Hepatocyte (in vitro differentiated cells): ENCODE results near the gene COX7A2.

ENCODE experiments used
- EZH2phosphoT487 ChIP-seq: fragments of 200-600 bp; sonication (generic); IDR thresholded peaks from one replicate; pipeline ENCODE4 v1.6.1; 2018; ENCODE audit warnings: antibody characterized with exemption, mild to moderate bottlenecking, low read depth, moderate library complexity; ENCODE audit not compliant: unreplicated experiment, severe bottlenecking
- TF ChIP-seq, protein P1 (sequence below): fragments of 200-600 bp; sonication (generic); IDR thresholded peaks from 2 replicates; pipeline ENCODE4 v1.5.1; 2016; ENCODE audit warnings: antibody characterized with exemption, mild to moderate bottlenecking; ENCODE audit not compliant: poor library complexity

DNA sequence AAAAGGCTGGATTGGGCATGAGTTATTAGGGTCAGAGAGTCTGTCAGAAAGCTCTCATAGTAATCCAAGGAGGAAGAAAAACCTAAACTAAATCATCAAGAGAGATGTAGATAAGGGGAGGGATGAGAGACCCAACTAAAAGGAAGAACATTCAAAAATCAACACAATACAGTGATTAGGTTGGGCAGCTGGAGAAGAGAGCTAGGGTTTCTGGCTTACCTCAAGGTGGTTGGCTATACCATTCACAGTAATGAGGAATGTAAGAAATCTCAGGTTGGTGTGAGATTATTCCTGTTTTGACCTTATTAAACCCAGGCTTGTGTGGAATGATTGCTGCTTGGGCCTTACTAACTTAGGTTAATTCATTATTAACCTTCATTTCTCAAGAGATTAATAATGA, 6.2 kb upstream of the COX7A2 start:
- TF ChIP-seq, protein P1, sequence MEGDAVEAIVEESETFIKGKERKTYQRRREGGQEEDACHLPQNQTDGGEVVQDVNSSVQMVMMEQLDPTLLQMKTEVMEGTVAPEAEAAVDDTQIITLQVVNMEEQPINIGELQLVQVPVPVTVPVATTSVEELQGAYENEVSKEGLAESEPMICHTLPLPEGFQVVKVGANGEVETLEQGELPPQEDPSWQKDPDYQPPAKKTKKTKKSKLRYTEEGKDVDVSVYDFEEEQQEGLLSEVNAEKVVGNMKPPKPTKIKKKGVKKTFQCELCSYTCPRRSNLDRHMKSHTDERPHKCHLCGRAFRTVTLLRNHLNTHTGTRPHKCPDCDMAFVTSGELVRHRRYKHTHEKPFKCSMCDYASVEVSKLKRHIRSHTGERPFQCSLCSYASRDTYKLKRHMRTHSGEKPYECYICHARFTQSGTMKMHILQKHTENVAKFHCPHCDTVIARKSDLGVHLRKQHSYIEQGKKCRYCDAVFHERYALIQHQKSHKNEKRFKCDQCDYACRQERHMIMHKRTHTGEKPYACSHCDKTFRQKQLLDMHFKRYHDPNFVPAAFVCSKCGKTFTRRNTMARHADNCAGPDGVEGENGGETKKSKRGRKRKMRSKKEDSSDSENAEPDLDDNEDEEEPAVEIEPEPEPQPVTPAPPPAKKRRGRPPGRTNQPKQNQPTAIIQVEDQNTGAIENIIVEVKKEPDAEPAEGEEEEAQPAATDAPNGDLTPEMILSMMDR = no peak
- no peak for TF ChIP-seq EZH2phosphoT487
